ENCODE measurements around the gene ITPR3.

DNA sequence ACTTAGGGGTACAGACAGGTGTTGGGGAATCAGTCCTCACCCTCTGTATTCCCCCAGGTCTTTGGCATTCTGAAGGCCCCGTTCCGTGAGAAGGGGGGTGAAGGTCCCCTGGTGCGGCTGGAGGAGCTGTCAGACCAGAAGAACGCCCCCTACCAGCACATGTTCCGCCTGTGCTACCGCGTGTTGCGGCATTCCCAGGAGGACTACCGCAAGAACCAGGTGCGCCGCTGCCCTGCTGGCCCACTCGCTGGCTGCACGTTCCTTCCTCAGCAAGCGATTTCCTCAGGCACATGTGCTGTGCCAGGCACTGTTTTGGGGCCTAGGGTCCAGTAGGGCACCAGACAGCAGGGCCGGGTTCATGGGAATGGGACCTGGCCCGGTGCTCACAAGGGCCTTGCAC is 46.0 kb downstream of the ITPR3 start:
- TF ChIP-seq POLR2AphosphoS5 (IDR thresholded peaks at IDR 0.05): no peak
- TF ChIP-seq, protein P1, sequence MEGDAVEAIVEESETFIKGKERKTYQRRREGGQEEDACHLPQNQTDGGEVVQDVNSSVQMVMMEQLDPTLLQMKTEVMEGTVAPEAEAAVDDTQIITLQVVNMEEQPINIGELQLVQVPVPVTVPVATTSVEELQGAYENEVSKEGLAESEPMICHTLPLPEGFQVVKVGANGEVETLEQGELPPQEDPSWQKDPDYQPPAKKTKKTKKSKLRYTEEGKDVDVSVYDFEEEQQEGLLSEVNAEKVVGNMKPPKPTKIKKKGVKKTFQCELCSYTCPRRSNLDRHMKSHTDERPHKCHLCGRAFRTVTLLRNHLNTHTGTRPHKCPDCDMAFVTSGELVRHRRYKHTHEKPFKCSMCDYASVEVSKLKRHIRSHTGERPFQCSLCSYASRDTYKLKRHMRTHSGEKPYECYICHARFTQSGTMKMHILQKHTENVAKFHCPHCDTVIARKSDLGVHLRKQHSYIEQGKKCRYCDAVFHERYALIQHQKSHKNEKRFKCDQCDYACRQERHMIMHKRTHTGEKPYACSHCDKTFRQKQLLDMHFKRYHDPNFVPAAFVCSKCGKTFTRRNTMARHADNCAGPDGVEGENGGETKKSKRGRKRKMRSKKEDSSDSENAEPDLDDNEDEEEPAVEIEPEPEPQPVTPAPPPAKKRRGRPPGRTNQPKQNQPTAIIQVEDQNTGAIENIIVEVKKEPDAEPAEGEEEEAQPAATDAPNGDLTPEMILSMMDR (IDR thresholded peaks at IDR 0.05): no peak
- TF ChIP-seq POLR2A (IDR thresholded peaks at IDR 0.05): no peak
- TF ChIP-seq EP300 (IDR thresholded peaks at IDR 0.05): no peak
